ENCODE results near the gene USP6. TPM values are rescaled to one million over a fixed set of nuclear protein-coding genes. Genes with fewer than 3 reads are reported as not detected.
"Not testable (repeated sequence)": the region's sequence is repeated elsewhere in the genome, so short reads cannot be mapped to it uniquely, and the experiment has no call there.

The USP6 gene
- polyA plus RNA-seq, 1 experiment, result not detected

- ChIA-PET CTCF (interaction anchor here (1.3 kb wide), 1 partner anchor 16 kb away, joined by 3 read pairs; no protein-coding TSS in a partner anchor), POLR2A (no interaction called here)
- no peaks in the 10 kb centered on the region for H3K27me3 ChIP-seq (ENCODE audit: control insufficient read depth, insufficient read depth, low read length)
- H3K4me3 ChIP-seq (ENCODE audit: low read depth, low read length), result no peak overlapping the region
- peaks cover 4% of the 10 kb centered on the region; the same call in 1 of the 2 replicates for H3K36me3 ChIP-seq (ENCODE audit: control insufficient read depth, insufficient read depth, low read length)
- no peak for DNase-seq (ENCODE audit: low read depth)
- no peak for TF ChIP-seq CTCF (IDR thresholded peaks at IDR 0.05; ENCODE audit: insufficient read depth, low read depth, low read length)
Observed at GRCh38 chr17:5211458-5211857, 95.6 kb downstream of the USP6 start.

- POLR2A ChIA-PET; H3K36me3 ChIP-seq (ENCODE audit: control insufficient read depth, insufficient read depth, low read length); H3K27me3 ChIP-seq (ENCODE audit: control insufficient read depth, insufficient read depth, low read length); DNase-seq (ENCODE audit: low read depth); H3K4me3 ChIP-seq (ENCODE audit: low read depth, low read length): not testable (repeated sequence)
- CTCF ChIA-PET, result interaction anchor here (0.6 kb wide), 1 partner anchor 11 kb away, joined by 3 read pairs; no protein-coding TSS in a partner anchor
Observed at GRCh38 chr17:5217562-5217961, 101.7 kb downstream of the USP6 start.

- Histone ChIP-seq H3K36me3 (ENCODE audit: control insufficient read depth, insufficient read depth, low read length) (peaks cover 2% of the 10 kb centered on the region; the same call in 1 of the 2 replicates), H3K4me3 (ENCODE audit: low read depth, low read length) (no peak overlapping the region), H3K27me3 (ENCODE audit: control insufficient read depth, insufficient read depth, low read length) (no peaks in the 10 kb centered on the region)
- no peak for DNase-seq (ENCODE audit: low read depth)
- no peak for TF ChIP-seq CTCF (IDR thresholded peaks at IDR 0.05; ENCODE audit: insufficient read depth, low read depth, low read length)
- POLR2A ChIA-PET, result no interaction called here
- CTCF ChIA-PET, result interaction anchor here (1.0 to 2.5 kb wide), 3 partner anchors 18 to 28 kb away, joined by 3 to 10 read pairs (median 4); partner anchors contain the start of gene ZNF594
Observed at GRCh38 chr17:5219536-5219935, 103.7 kb downstream of the USP6 start.

GRCh38 chr17:5220074-5220473 lies 104.2 kb downstream of the USP6 start:
- ChIA-PET CTCF (interaction anchor here (1.0 to 2.5 kb wide), 4 partner anchors 17 to 29 kb away, joined by 3 to 10 read pairs (median 4); partner anchors contain the start of gene ZNF594), POLR2A (no interaction called here)
- Histone ChIP-seq H3K36me3 (ENCODE audit: control insufficient read depth, insufficient read depth, low read length) (peaks cover 2% of the 10 kb centered on the region; the same call in 1 of the 2 replicates), H3K27me3 (ENCODE audit: control insufficient read depth, insufficient read depth, low read length) (no peaks in the 10 kb centered on the region), H3K4me3 (ENCODE audit: low read depth, low read length) (no peak overlapping the region)
- DNase-seq (ENCODE audit: low read depth), result no peak
- no peak for TF ChIP-seq CTCF (IDR thresholded peaks at IDR 0.05; ENCODE audit: insufficient read depth, low read depth, low read length)

- POLR2A ChIA-PET; H3K4me3 ChIP-seq (ENCODE audit: low read depth, low read length); H3K27me3 ChIP-seq (ENCODE audit: control insufficient read depth, insufficient read depth, low read length); H3K36me3 ChIP-seq (ENCODE audit: control insufficient read depth, insufficient read depth, low read length); DNase-seq (ENCODE audit: low read depth); CTCF ChIA-PET: not testable (repeated sequence)
Observed at GRCh38 chr17:5221912-5222311, 106.1 kb downstream of the USP6 start.

Small RNA genes lying within 50 kb of the gene (small RNA-seq; reads per million reads assigned to genes)
- not detected for gene AC012146.4 (ENCODE audit: insufficient read length, low read depth, low replicate concordance)

Other genes with a start within 250 kb of the USP6 start
- 3.3 and 4.5 TPM in 2 replicates for gene C17orf107, start 216.5 kb upstream of the USP6 start, polyA plus RNA-seq (2011; rRNA removed)
- gene CHRNE, start 212.9 kb upstream of the USP6 start, polyA plus RNA-seq (2011; rRNA removed), result 0.18 and 0.36 TPM in 2 replicates
- not detected in 2 replicates for gene GP1BA, start 183.8 kb upstream of the USP6 start, polyA plus RNA-seq (2011; rRNA removed)
- 38.5 and 70.7 TPM in 2 replicates for gene SLC25A11, start 176.0 kb upstream of the USP6 start, polyA plus RNA-seq (2011; rRNA removed)
- 69.9 and 73.5 TPM in 2 replicates for gene RNF167, start 175.8 kb upstream of the USP6 start, polyA plus RNA-seq (2011; rRNA removed)
- gene PFN1, start 167.5 kb upstream of the USP6 start, polyA plus RNA-seq (2011; rRNA removed), result 1,656 and 1,791 TPM in 2 replicates
- 3.8 and 5.9 TPM in 2 replicates for gene ENO3, start 164.9 kb upstream of the USP6 start, polyA plus RNA-seq (2011; rRNA removed)
- 85.3 and 85.8 TPM in 2 replicates for gene SPAG7, start 148.2 kb upstream of the USP6 start, polyA plus RNA-seq (2011; rRNA removed)
- gene CAMTA2, start 128.4 kb upstream of the USP6 start, polyA plus RNA-seq (2011; rRNA removed), result 40.6 and 65.6 TPM in 2 replicates
- gene INCA1, start 118.5 kb upstream of the USP6 start, polyA plus RNA-seq (2011; rRNA removed), result 0.55 and 1.3 TPM in 2 replicates
- 72.8 and 81.6 TPM in 2 replicates for gene KIF1C, start 118.1 kb upstream of the USP6 start, polyA plus RNA-seq (2011; rRNA removed)
- gene SLC52A1, start 80.6 kb upstream of the USP6 start, polyA plus RNA-seq (2011; rRNA removed), result 0.13 and 0.23 TPM in 2 replicates
- gene ZFP3, start 37.6 kb upstream of the USP6 start, polyA plus RNA-seq (2011; rRNA removed), result 2.0 and 3.7 TPM in 2 replicates
- 3.1 and 4.4 TPM in 2 replicates for gene ZNF232, start 4.2 kb upstream of the USP6 start, polyA plus RNA-seq (2011; rRNA removed)
- 3.1 and 4.1 TPM in 2 replicates for gene ZNF594, start 75.8 kb downstream of the USP6 start, polyA plus RNA-seq (2011; rRNA removed)
- not detected in 2 replicates for gene SCIMP, start 118.8 kb downstream of the USP6 start, polyA plus RNA-seq (2011; rRNA removed)
- gene RABEP1, start 166.3 kb downstream of the USP6 start, polyA plus RNA-seq (2011; rRNA removed), result 14.9 and 29.1 TPM in 2 replicates